ENCODE data around the gene LCA5L. TPM values are rescaled to one million over a fixed set of nuclear protein-coding genes. Genes with fewer than 3 reads are reported as not detected.

Gene LCA5L
- total RNA-seq, 1 experiment from 2014 or later = 0.46 TPM

- no peak overlapping the region for H3K4me2 ChIP-seq (ENCODE audit: insufficient read depth, insufficient read length, low read length)
- H2BK5ac ChIP-seq (ENCODE audit: insufficient read length, low read length) = no peak overlapping the region
- peaks cover 9 to 20% of the 10 kb centered on the region in 2 experiments for H3K4me1 Mint-ChIP-seq
- peak; percentile 92 for TF ChIP-seq CTCF (conservative IDR thresholded peaks at IDR 0.05)
- no peak overlapping the region for H4K91ac ChIP-seq (ENCODE audit: insufficient read length, low read depth, low read length)
- no CpG with 5 or more reads among the region's 13 CpGs for WGBS (ENCODE audit: extremely low coverage, insufficient read length, low lambda C conversion rate)
- H3K23me2 ChIP-seq (ENCODE audit: insufficient read length, low read depth, low read length, poor library complexity, severe bottlenecking) = peaks cover 9% of the 10 kb centered on the region
- H3K4me3 Mint-ChIP-seq = no peak overlapping the region
- H4K20me1 ChIP-seq (ENCODE audit: control insufficient read depth, insufficient read depth, insufficient read length) = no peaks in the 10 kb centered on the region
- no peak overlapping the region for H2BK12ac ChIP-seq (ENCODE audit: insufficient read length, low read depth, low read length)
- H3K18ac ChIP-seq (ENCODE audit: insufficient read length, low read depth, low read length) = no peak overlapping the region
- no peak overlapping the region for H2AFZ ChIP-seq (ENCODE audit: low read length)
- H3K27ac Mint-ChIP-seq = no peak overlapping the region
- H3K9me3 Mint-ChIP-seq = no peaks in the 10 kb centered on the region; a peak in 1 of 5 replicates
- H3K36me3 Mint-ChIP-seq (ENCODE audit: insufficient read depth in 1 of 3, low read depth in 3 of 3) = no peaks in the 10 kb centered on the region
- H3K4ac ChIP-seq (ENCODE audit: low read depth, low read length) = no peak overlapping the region
- no peak overlapping the region for H2BK120ac ChIP-seq (ENCODE audit: low read depth, low read length, poor library complexity, severe bottlenecking)
- no peak overlapping the region for H3T11ph ChIP-seq (ENCODE audit: low read length)
- no peak overlapping the region for H2BK15ac ChIP-seq (ENCODE audit: low read depth, low read length)
- no peak overlapping the region for H4K5ac ChIP-seq (ENCODE audit: insufficient read length, low read depth, low read length)
- no peak overlapping the region for H4K8ac ChIP-seq (replicated peaks; ENCODE audit: insufficient read length, low read depth, low read length)
- no peak overlapping the region for H3K14ac ChIP-seq (ENCODE audit: insufficient read depth, low read length)
- H3K27me3 ChIP-seq (ENCODE audit: insufficient read depth, low read length) = no peaks in the 10 kb centered on the region
- no peaks in the 10 kb centered on the region for H3K79me1 ChIP-seq (ENCODE audit: insufficient read depth, low read depth, low read length, poor library complexity, severe bottlenecking)
- no peaks in the 10 kb centered on the region for H3K4me1 ChIP-seq (ENCODE audit: insufficient read depth, low read length)
- H3K79me2 ChIP-seq (ENCODE audit: insufficient read depth, low read length) = no peaks in the 10 kb centered on the region
- H3K27ac ChIP-seq (ENCODE audit: insufficient read length, low read depth, low read length) = no peak overlapping the region
- no peak overlapping the region for H3K9ac ChIP-seq (ENCODE audit: extremely low read depth, insufficient read length, low read length)
- no peak for DNase-seq
- no peak overlapping the region for H3K56ac ChIP-seq (ENCODE audit: insufficient read length, low read depth, low read length)
- H2AK5ac ChIP-seq (ENCODE audit: insufficient read length, low read length) = no peak overlapping the region
- H3K9me3 ChIP-seq (ENCODE audit: control insufficient read depth, low read depth, low read length) = no peaks in the 10 kb centered on the region
- peaks cover 23% of the 10 kb centered on the region for H3K27me3 Mint-ChIP-seq (ENCODE audit: low read depth)
- no peak overlapping the region for H2BK20ac ChIP-seq (ENCODE audit: low read depth, low read length, poor library complexity, severe bottlenecking)
- no peak overlapping the region for H3K23ac ChIP-seq (ENCODE audit: insufficient read length, low read depth, low read length)
Observed at GRCh38 chr21:39441502-39442475, 3.8 kb downstream of the LCA5L start.

Measured in H9 (cell line).